ENCODE data around the gene PLAU.

DNA sequence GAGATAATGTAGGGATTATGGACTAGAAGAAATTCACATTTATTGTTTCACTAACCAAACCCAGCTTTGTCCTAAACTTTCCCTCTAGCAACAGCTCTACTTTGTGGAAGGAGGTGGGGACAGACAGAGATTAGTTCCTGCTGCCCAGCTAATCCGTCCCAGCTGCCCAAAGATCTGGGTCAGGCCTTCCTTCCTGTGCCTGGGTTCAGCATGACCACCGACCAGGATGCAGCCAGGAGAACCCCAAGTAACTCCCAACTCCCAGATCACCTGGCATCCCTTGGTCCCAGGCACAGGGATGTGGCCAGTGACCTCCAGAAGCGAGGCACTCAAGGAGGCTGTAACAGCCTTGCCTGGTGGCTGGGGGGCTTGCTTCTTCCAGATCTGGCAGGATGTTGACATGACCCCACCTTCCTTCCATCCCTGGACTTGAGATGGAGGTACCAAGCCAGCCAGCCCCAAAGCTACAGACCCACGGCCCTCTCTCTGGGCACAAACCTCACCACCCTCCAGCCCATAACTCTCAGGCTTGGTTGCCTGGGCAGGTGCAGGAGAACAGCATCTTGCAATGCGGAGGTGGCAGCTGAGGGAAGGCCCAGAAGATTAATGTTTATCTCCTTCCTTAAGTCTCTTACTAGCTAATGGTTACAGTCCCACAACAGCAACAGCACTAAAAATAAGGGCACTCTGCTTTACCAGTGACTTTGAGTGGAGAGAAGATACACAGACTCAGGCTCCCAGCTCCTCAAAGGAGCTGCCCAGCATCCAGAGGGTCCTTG lies 47.7 kb upstream of the PLAU start:
- TF ChIP-seq CTCF (IDR thresholded peaks at IDR 0.05; ENCODE audit: low read depth, low read length, poor library complexity, severe bottlenecking), result no peak
- no peak for TF ChIP-seq EZH2phosphoT487 (IDR thresholded peaks at IDR 0.05; ENCODE audit: borderline replicate concordance, low read length)

Measured in DOHH2 (cell line).